OCI-LY1 (cell line): ENCODE measurements around the gene MEMO1.

ENCODE experiments used
- H2AFZ ChIP-seq: fragments of 200-600 bp; sonication (generic), shearing (Covaris generic); 2 replicates; pipeline ENCODE4 v1.6.0; 2014; ENCODE audit warnings: antibody characterized with exemption, mild to moderate bottlenecking, low read length
- H3F3A ChIP-seq: fragments of 200-600 bp; sonication (generic), shearing (Covaris generic); 2 replicates; pipeline ENCODE4 v1.6.0; 2014; ENCODE audit warnings: mild to moderate bottlenecking, antibody characterized with exemption, low read length, moderate library complexity; ENCODE audit not compliant: insufficient read depth
- H3K27ac ChIP-seq: fragments of 200-600 bp; sonication (generic); 2 replicates; pipeline ENCODE4 v1.5.1; 2014; ENCODE audit warnings: low read length, mixed run types, mild to moderate bottlenecking, low read depth; ENCODE audit not compliant: poor library complexity, severe bottlenecking
- H3K27me3 ChIP-seq: fragments of 200-600 bp; sonication (generic); 2 replicates; pipeline ENCODE4 v1.6.0; 2014; ENCODE audit warnings: antibody characterized with exemption, mild to moderate bottlenecking, low read length, moderate library complexity; ENCODE audit not compliant: insufficient read depth
- H3K36me3 ChIP-seq: fragments of 200-600 bp; sonication (generic); 2 replicates; pipeline ENCODE4 v1.6.1; 2014; ENCODE audit warnings: mild to moderate bottlenecking, antibody characterized with exemption, low read length, moderate library complexity, mixed read lengths; ENCODE audit not compliant: insufficient read depth
- H3K4me1 ChIP-seq: fragments of 200-600 bp; sonication (generic); 2 replicates; pipeline ENCODE4 v1.5.1; 2014; ENCODE audit warnings: mild to moderate bottlenecking, low read length, moderate library complexity; ENCODE audit not compliant: insufficient read depth, severe bottlenecking
- H3K4me2 ChIP-seq: fragments of 200-600 bp; sonication (generic), shearing (Covaris generic); 2 replicates; pipeline ENCODE4 v1.6.1; 2014; ENCODE audit warnings: low read length
- H3K4me3 ChIP-seq: fragments of 200-600 bp; sonication (generic); 2 replicates; pipeline ENCODE4 v1.5.1; 2014; ENCODE audit warnings: low read length, low read depth, mild to moderate bottlenecking, mixed read lengths; ENCODE audit not compliant: poor library complexity, severe bottlenecking
- H3K79me2 ChIP-seq: fragments of 200-600 bp; shearing (Covaris generic); 2 replicates; pipeline ENCODE4 v1.6.1; 2016; ENCODE audit warnings: mixed run types, low read length, mixed read lengths; ENCODE audit not compliant: insufficient read depth
- H3K9ac ChIP-seq: fragments of 200-600 bp; sonication (generic), shearing (Covaris generic); 2 replicates; pipeline ENCODE4 v1.6.1; 2014; ENCODE audit warnings: mild to moderate bottlenecking, low read length, mixed read lengths
- H3K9me2 ChIP-seq: fragments of 200-600 bp; sonication (generic), shearing (Covaris generic); 2 replicates; pipeline ENCODE4 v1.6.1; 2014; ENCODE audit warnings: low read depth, mild to moderate bottlenecking, low read length, mixed read lengths
- H3K9me3 ChIP-seq: fragments of 200-600 bp; shearing (Covaris generic); 2 replicates; pipeline ENCODE4 v1.6.1; 2014; ENCODE audit warnings: low read length, mixed read lengths
- H4K20me1 ChIP-seq: fragments of 200-600 bp; sonication (generic), shearing (Covaris generic); 2 replicates; pipeline ENCODE4 v1.6.0; 2016; ENCODE audit warnings: mild to moderate bottlenecking, low read length; ENCODE audit not compliant: insufficient read depth
- CTCF ChIP-seq: fragments of 200-600 bp; sonication (generic), shearing (Covaris generic); IDR thresholded peaks from 2 replicates; pipeline ENCODE4 v1.5.1; 2017; ENCODE audit warnings: mild to moderate bottlenecking, antibody characterized with exemption, low read length, moderate library complexity, mixed read lengths
- EZH2 ChIP-seq: fragments of 200-600 bp; sonication (generic), shearing (Covaris generic); IDR thresholded peaks from 2 replicates; pipeline ENCODE4 v1.8.0; 2017; ENCODE audit warnings: borderline replicate concordance, mixed run types, mild to moderate bottlenecking, antibody characterized with exemption, low read length, moderate library complexity, mixed read lengths

Gene MEMO1

DNA sequence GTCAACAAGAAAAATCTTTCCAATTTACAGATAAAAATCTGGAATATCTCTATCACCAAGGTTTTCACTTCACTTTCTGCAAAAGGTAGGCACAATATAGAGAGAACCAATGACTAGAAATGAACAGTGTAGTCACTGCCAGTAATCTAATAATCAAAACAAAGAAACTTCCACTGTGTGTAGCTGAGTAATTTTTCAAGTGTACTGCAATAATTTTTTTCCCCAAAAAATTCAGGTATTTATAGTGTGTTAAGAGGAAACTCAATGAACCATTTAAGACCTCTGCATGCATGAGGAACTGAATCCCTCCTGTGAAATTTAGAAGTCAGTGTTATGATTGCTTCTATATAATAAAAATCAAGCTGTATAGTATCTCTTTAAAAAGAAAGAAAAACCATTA, 121.8 kb downstream of the MEMO1 start:
- H3K27ac ChIP-seq = no peak overlapping the region
- H3K4me2 ChIP-seq = no peak overlapping the region

DNA sequence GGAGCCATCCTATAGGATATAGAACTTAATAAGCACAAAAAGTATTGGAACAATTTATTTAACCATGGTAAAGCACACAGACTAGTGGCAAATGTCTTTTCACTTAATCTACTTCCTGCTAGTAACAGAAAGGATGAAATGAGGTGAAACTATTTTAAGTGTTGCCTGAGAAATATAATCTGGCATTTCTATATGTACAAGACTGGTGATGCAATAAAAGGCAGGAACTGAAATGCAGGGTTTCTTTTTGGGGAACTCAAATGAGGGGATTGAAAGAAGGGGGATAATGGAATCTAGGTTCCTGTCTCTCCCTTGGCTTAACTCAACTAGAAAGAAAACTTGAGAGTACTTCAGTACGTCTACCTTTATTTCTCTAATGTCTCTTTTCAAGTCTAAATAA, 122.3 kb downstream of the MEMO1 start:
- H2AFZ ChIP-seq = no peak overlapping the region
- no peak overlapping the region for H3K4me2 ChIP-seq
- H4K20me1 ChIP-seq = no peaks in the 10 kb centered on the region
- H3K9me3 ChIP-seq = no peaks in the 10 kb centered on the region
- H3F3A ChIP-seq = no peaks in the 10 kb centered on the region
- TF ChIP-seq CTCF = no peak
- TF ChIP-seq EZH2 = no peak
- no peaks in the 10 kb centered on the region for H3K79me2 ChIP-seq
- no peak overlapping the region for H3K27ac ChIP-seq
- H3K9ac ChIP-seq = no peak overlapping the region
- H3K4me3 ChIP-seq = no peak overlapping the region
- peaks cover 11% of the 10 kb centered on the region for H3K4me1 ChIP-seq
- no peaks in the 10 kb centered on the region for H3K27me3 ChIP-seq
- peaks cover 24% of the 10 kb centered on the region; the same call in 1 of the 2 replicates for H3K36me3 ChIP-seq
- no peaks in the 10 kb centered on the region for H3K9me2 ChIP-seq

More for the DNA sequence above, 121.8 kb downstream of the MEMO1 start:
- Histone ChIP-seq H3K4me3 (no peak overlapping the region), H4K20me1 (no peaks in the 10 kb centered on the region), H2AFZ (no peak overlapping the region), H3K36me3 (peaks cover 24% of the 10 kb centered on the region; the same call in 1 of the 2 replicates), H3K9me2 (no peaks in the 10 kb centered on the region), H3K9me3 (no peaks in the 10 kb centered on the region), H3K27me3 (no peaks in the 10 kb centered on the region), H3K79me2 (no peaks in the 10 kb centered on the region), H3K9ac (no peak overlapping the region), H3F3A (no peaks in the 10 kb centered on the region), H3K4me1 (peaks cover 11% of the 10 kb centered on the region)
- TF ChIP-seq EZH2 = no peak
- TF ChIP-seq CTCF = no peak

DNA sequence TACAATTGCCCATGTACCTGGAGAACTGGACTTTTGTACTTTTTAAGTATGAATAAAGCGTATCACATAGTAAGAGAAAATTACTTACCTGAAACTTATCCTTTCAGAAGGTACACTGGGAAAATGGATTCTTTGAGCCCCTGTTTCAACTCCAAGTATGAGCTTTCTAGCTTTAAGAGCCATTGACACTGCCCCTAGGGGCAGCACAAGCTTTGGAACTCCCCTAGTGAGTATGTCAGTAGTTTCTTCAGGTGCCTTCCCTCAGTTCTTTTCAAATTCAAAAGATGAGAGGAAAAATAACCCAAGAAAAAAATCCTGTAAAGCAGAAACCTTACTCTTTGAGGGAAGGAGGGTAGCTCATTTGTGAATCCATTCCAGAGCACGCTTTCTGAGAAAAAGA, 124.1 kb downstream of the MEMO1 start:
- Histone ChIP-seq H3K4me3 (no peak overlapping the region), H2AFZ (no peak overlapping the region), H3K79me2 (no peaks in the 10 kb centered on the region), H3F3A (no peaks in the 10 kb centered on the region), H3K4me1 (peaks cover 11% of the 10 kb centered on the region), H3K9me2 (no peaks in the 10 kb centered on the region), H3K36me3 (peaks cover 21% of the 10 kb centered on the region; the same call in 1 of the 2 replicates), H3K4me2 (no peak overlapping the region), H4K20me1 (no peaks in the 10 kb centered on the region), H3K27me3 (no peaks in the 10 kb centered on the region), H3K9me3 (no peaks in the 10 kb centered on the region), H3K27ac (no peak overlapping the region), H3K9ac (no peak overlapping the region)
- TF ChIP-seq EZH2 (no peak), CTCF (peak; percentile 55)
